Mammary epithelial cell (primary cell): ENCODE data around the gene SMTNL2.

Source experiments
- CTCF ChIP-seq, 2 donors: IDR thresholded peaks in 1 of 2; conservative IDR thresholded peaks in 1 of 2; 2 replicates each; pipeline ENCODE4 v1.5.1; 2011 to 2012; ENCODE audit warnings: inconsistent platforms in 2 of 2, low read length in 2 of 2, mild to moderate bottlenecking in 2 of 2, control low read depth in 1 of 2, low read depth in 1 of 2; ENCODE audit not compliant: insufficient read depth in 1 of 2; ENCODE audit errors: extremely low read depth in 1 of 2
- EZH2 ChIP-seq: IDR thresholded peaks from 2 replicates; pipeline ENCODE4 v1.6.1; 2012; ENCODE audit warnings: low read length, inconsistent platforms, borderline replicate concordance

GRCh38 chr17:4617090-4617489 is 32.8 kb downstream of the SMTNL2 start:
- TF ChIP-seq CTCF (conservative IDR thresholded peaks at IDR 0.05 in 1 of 2, IDR thresholded peaks at IDR 0.05 in 1 of 2; ENCODE audit: extremely low read depth in 1 of 2, insufficient read depth in 1 of 2, low read depth in 1 of 2, low read length in 2 of 2) (no peak), EZH2 (no peak)
